Measurements from ENCODE around the gene SOX18. TPM values are rescaled to one million over a fixed set of nuclear protein-coding genes. Genes with fewer than 3 reads are reported as not detected.

SOX18 gene
- polyA plus RNA-seq, 4 donors, result 7.1 to 17.0 (median 12.6) TPM

Other genes with a start within 250 kb of the SOX18 start
- 10 to 100 TPM; 13.9 to 25.7 (median 20.6) TPM for gene ZBTB46, start 218.4 kb downstream of the SOX18 start, polyA plus RNA-seq (ENCODE audit: insufficient read length in 4 of 4)
- gene ABHD16B, start 188.1 kb downstream of the SOX18 start, polyA plus RNA-seq (ENCODE audit: insufficient read length in 4 of 4), result not detected
- gene TPD52L2, start 184.4 kb downstream of the SOX18 start, polyA plus RNA-seq (ENCODE audit: insufficient read length in 4 of 4), result 10 to 100 TPM; 82.9 to 96.6 (median 95.2) TPM
- 10 to 100 TPM; 26.5 to 38.5 (median 32.2) TPM for gene DNAJC5, start 154.5 kb downstream of the SOX18 start, polyA plus RNA-seq (ENCODE audit: insufficient read length in 4 of 4)
- 10 to 100 TPM; 36.6 to 76.7 (median 57.0) TPM for gene UCKL1, start 93.2 kb downstream of the SOX18 start, polyA plus RNA-seq (ENCODE audit: insufficient read length in 4 of 4)
- 10 to 100 TPM; 21.4 to 36.0 (median 29.4) TPM for gene ZNF512B, start 79.7 kb downstream of the SOX18 start, polyA plus RNA-seq (ENCODE audit: insufficient read length in 4 of 4)
- gene SAMD10, start 70.0 kb downstream of the SOX18 start, polyA plus RNA-seq (ENCODE audit: insufficient read length in 4 of 4), result 10 to 100 TPM in 2 of 4 donors, 1 to 10 TPM in 2; 6.8 to 14.2 (median 9.6) TPM
- gene PRPF6, start 68.5 kb downstream of the SOX18 start, polyA plus RNA-seq (ENCODE audit: insufficient read length in 4 of 4), result 10 to 100 TPM; 86.0 to 95.4 (median 92.7) TPM
- gene C20orf204, start 13.5 kb downstream of the SOX18 start, polyA plus RNA-seq (ENCODE audit: insufficient read length in 4 of 4), result 1 to 10 TPM in 3 of 4 donors, under 1 TPM in 1; 0.35 to 1.8 (median 1.4) TPM
- 10 to 100 TPM; 69.8 to 99.8 (median 96.4) TPM for gene TCEA2, start 13.6 kb upstream of the SOX18 start, polyA plus RNA-seq (ENCODE audit: insufficient read length in 4 of 4)
- gene RGS19, start 29.9 kb upstream of the SOX18 start, polyA plus RNA-seq (ENCODE audit: insufficient read length in 4 of 4), result 1 to 10 TPM; 5.7 to 8.3 (median 7.1) TPM
- gene OPRL1, start 30.4 kb upstream of the SOX18 start, polyA plus RNA-seq (ENCODE audit: insufficient read length in 4 of 4), result 1 to 10 TPM in 3 of 4 donors, under 1 TPM in 1; 0.85 to 1.4 (median 1.2) TPM
- gene LKAAEAR1, start 34.8 kb upstream of the SOX18 start, polyA plus RNA-seq (ENCODE audit: insufficient read length in 4 of 4), result under 1 TPM in 2 of 4 donors, not detected in 2; 0.27 to 0.29 TPM
- not detected for gene NPBWR2, start 57.9 kb upstream of the SOX18 start, polyA plus RNA-seq (ENCODE audit: insufficient read length in 4 of 4)
- gene MYT1, start 114.8 kb upstream of the SOX18 start, polyA plus RNA-seq (ENCODE audit: insufficient read length in 4 of 4), result under 1 TPM; 0.21 to 0.76 (median 0.44) TPM
- gene PCMTD2, start 206.1 kb upstream of the SOX18 start, polyA plus RNA-seq (ENCODE audit: insufficient read length in 4 of 4), result 100 to 1,000 TPM; 128 to 206 (median 158) TPM